Amygdala (tissue), 56 donors: ENCODE data around the gene EFHD2.
"Not testable (repeated sequence)": the region's sequence is repeated elsewhere in the genome, so short reads cannot be mapped to it uniquely, and the experiment has no call there.

Experiments
- DNase-seq, 56 donors: peaks; one replicate each; lab custom pipeline; 2025; lab: John Stamatoyannopoulos, UW

The EFHD2 gene

GRCh38 chr1:15409388-15410222, at the start of gene EFHD2:
Gene EFHD2, plus strand, starts transcription at chr1:15409888. Its CDS starts 84 bp downstream, at chr1:15409972.
- peak in 40 of 56 donors; percentile 12 to 84 (median 44) for DNase-seq

GRCh38 chr1:15360700-15361099, 49.0 kb upstream of the EFHD2 start:
- no peak for DNase-seq

GRCh38 chr1:15362096-15362736, 47.5 kb upstream of the EFHD2 start:
- no peak for DNase-seq

- DNase-seq: no peak
Measured at GRCh38 chr1:15362737-15363128, 47.0 kb upstream of the EFHD2 start.

GRCh38 chr1:15364740-15365139, 44.9 kb upstream of the EFHD2 start:
- no peak for DNase-seq

- no peak for DNase-seq
Measured at GRCh38 chr1:15368888-15369287, 40.8 kb upstream of the EFHD2 start.

GRCh38 chr1:15370268-15370667, 39.4 kb upstream of the EFHD2 start:
- no peak for DNase-seq

- peak in 44 of 56 donors; percentile 3 to 72 (median 26) for DNase-seq
Measured at GRCh38 chr1:15370781-15371520, 38.7 kb upstream of the EFHD2 start.

- DNase-seq: no peak
Measured at GRCh38 chr1:15371610-15372545, 37.8 kb upstream of the EFHD2 start.

GRCh38 chr1:15378729-15379128, 31.0 kb upstream of the EFHD2 start:
- DNase-seq: no peak

GRCh38 chr1:15379151-15379550, 30.5 kb upstream of the EFHD2 start:
- not testable (repeated sequence) for DNase-seq

GRCh38 chr1:15380601-15381508, 28.8 kb upstream of the EFHD2 start:
- DNase-seq: no peak

- DNase-seq: no peak
Measured at GRCh38 chr1:15381805-15382204, 27.9 kb upstream of the EFHD2 start.

- DNase-seq: no peak
Measured at GRCh38 chr1:15382601-15383518, 26.8 kb upstream of the EFHD2 start.

- no peak for DNase-seq
Measured at GRCh38 chr1:15383810-15384209, 25.9 kb upstream of the EFHD2 start.

- DNase-seq: peak in 49 of 56 donors; percentile 9 to 80 (median 48)
Measured at GRCh38 chr1:15384301-15384901, 25.3 kb upstream of the EFHD2 start.

- DNase-seq: no peak
Measured at GRCh38 chr1:15385420-15385819, 24.3 kb upstream of the EFHD2 start.
